ENCODE data around the gene DCN.

The DCN gene

GRCh38 chr12:91140026-91140931 lies 42.3 kb downstream of the DCN start:
- H3F3A ChIP-seq (ENCODE audit: control insufficient read depth, insufficient read depth): no peaks in the 10 kb centered on the region
- TF ChIP-seq, protein P1, sequence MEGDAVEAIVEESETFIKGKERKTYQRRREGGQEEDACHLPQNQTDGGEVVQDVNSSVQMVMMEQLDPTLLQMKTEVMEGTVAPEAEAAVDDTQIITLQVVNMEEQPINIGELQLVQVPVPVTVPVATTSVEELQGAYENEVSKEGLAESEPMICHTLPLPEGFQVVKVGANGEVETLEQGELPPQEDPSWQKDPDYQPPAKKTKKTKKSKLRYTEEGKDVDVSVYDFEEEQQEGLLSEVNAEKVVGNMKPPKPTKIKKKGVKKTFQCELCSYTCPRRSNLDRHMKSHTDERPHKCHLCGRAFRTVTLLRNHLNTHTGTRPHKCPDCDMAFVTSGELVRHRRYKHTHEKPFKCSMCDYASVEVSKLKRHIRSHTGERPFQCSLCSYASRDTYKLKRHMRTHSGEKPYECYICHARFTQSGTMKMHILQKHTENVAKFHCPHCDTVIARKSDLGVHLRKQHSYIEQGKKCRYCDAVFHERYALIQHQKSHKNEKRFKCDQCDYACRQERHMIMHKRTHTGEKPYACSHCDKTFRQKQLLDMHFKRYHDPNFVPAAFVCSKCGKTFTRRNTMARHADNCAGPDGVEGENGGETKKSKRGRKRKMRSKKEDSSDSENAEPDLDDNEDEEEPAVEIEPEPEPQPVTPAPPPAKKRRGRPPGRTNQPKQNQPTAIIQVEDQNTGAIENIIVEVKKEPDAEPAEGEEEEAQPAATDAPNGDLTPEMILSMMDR (IDR thresholded peaks at IDR 0.05; ENCODE audit: low read depth, low read length, poor library complexity, severe bottlenecking): no peak
- TF ChIP-seq EZH2phosphoT487 (IDR thresholded peaks at IDR 0.05; ENCODE audit: borderline replicate concordance, low read length): no peak
- no peaks in the 10 kb centered on the region for H3K9me2 ChIP-seq (replicated peaks; ENCODE audit: control insufficient read depth, low read length)
- H3K4me1 ChIP-seq (ENCODE audit: control insufficient read depth, low read length): no peaks in the 10 kb centered on the region
- no peaks in the 10 kb centered on the region for H4K20me1 ChIP-seq (ENCODE audit: control insufficient read depth, insufficient read depth, low read depth, low read length)
- no peaks in the 10 kb centered on the region for H3K9me3 ChIP-seq (ENCODE audit: control insufficient read depth, insufficient read depth, low read length)
- H3K27me3 ChIP-seq (ENCODE audit: control insufficient read depth, low read length): no peaks in the 10 kb centered on the region
- H3K27ac ChIP-seq (ENCODE audit: low read depth, low read length): no peak overlapping the region
- H3K4me3 ChIP-seq (ENCODE audit: low read length): no peak overlapping the region
- H3K36me3 ChIP-seq (ENCODE audit: control insufficient read depth, low read length): no peaks in the 10 kb centered on the region
- no peak overlapping the region for H3K4me2 ChIP-seq (ENCODE audit: low read length)
- H3K79me2 ChIP-seq (ENCODE audit: control insufficient read depth, low read length): no peaks in the 10 kb centered on the region

DNA sequence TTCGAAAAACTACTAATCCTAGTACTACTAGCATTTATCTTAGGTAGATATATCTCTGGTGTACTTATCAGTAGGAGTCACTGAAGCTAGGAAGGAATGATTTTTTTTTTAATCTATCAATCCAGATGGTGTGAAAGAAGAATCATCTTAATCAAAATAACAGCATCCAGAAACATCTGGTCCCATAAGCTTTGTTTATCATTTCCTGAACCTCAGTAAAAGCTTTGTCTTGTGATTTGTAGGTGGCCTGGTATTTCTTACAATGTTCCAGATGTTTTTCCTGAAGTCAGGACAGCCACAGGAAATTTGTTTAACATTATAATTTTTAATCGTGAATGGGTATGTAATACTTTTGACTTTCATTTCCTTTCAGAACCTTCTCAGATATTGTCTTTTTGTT lies 43.3 kb downstream of the DCN start:
- H3K4me2 ChIP-seq (ENCODE audit: low read length): no peak overlapping the region

GRCh38 chr12:91138337-91138920 lies 44.2 kb downstream of the DCN start:
- no peaks in the 10 kb centered on the region for H3F3A ChIP-seq (ENCODE audit: control insufficient read depth, insufficient read depth)
- H4K20me1 ChIP-seq (ENCODE audit: control insufficient read depth, insufficient read depth, low read depth, low read length): no peaks in the 10 kb centered on the region
- no peaks in the 10 kb centered on the region for H3K36me3 ChIP-seq (ENCODE audit: control insufficient read depth, low read length)
- no peaks in the 10 kb centered on the region for H3K27me3 ChIP-seq (ENCODE audit: control insufficient read depth, low read length)
- no peak overlapping the region for H3K27ac ChIP-seq (ENCODE audit: low read depth, low read length)
- no peak overlapping the region for H3K4me3 ChIP-seq (ENCODE audit: low read length)
- TF ChIP-seq EZH2phosphoT487 (IDR thresholded peaks at IDR 0.05; ENCODE audit: borderline replicate concordance, low read length): no peak
- TF ChIP-seq, protein P1 (IDR thresholded peaks at IDR 0.05; ENCODE audit: low read depth, low read length, poor library complexity, severe bottlenecking): no peak
- no peaks in the 10 kb centered on the region for H3K4me1 ChIP-seq (ENCODE audit: control insufficient read depth, low read length)
- no peaks in the 10 kb centered on the region for H3K79me2 ChIP-seq (ENCODE audit: control insufficient read depth, low read length)
- H3K4me2 ChIP-seq (ENCODE audit: low read length): no peak overlapping the region
- H3K9me2 ChIP-seq (replicated peaks; ENCODE audit: control insufficient read depth, low read length): no peaks in the 10 kb centered on the region
- no peaks in the 10 kb centered on the region for H3K9me3 ChIP-seq (ENCODE audit: control insufficient read depth, insufficient read depth, low read length)

More for the DNA sequence above, 43.3 kb downstream of the DCN start:
- no peak overlapping the region for H3K4me3 ChIP-seq (ENCODE audit: low read length)
- H4K20me1 ChIP-seq (ENCODE audit: control insufficient read depth, insufficient read depth, low read depth, low read length): no peaks in the 10 kb centered on the region
- H3K36me3 ChIP-seq (ENCODE audit: control insufficient read depth, low read length): no peaks in the 10 kb centered on the region
- no peak for TF ChIP-seq EZH2phosphoT487 (IDR thresholded peaks at IDR 0.05; ENCODE audit: borderline replicate concordance, low read length)
- TF ChIP-seq, protein P1 (IDR thresholded peaks at IDR 0.05; ENCODE audit: low read depth, low read length, poor library complexity, severe bottlenecking): no peak
- no peak overlapping the region for H3K27ac ChIP-seq (ENCODE audit: low read depth, low read length)
- no peaks in the 10 kb centered on the region for H3K9me3 ChIP-seq (ENCODE audit: control insufficient read depth, insufficient read depth, low read length)
- no peaks in the 10 kb centered on the region for H3K4me1 ChIP-seq (ENCODE audit: control insufficient read depth, low read length)
- H3K27me3 ChIP-seq (ENCODE audit: control insufficient read depth, low read length): no peaks in the 10 kb centered on the region
- no peaks in the 10 kb centered on the region for H3F3A ChIP-seq (ENCODE audit: control insufficient read depth, insufficient read depth)
- no peaks in the 10 kb centered on the region for H3K79me2 ChIP-seq (ENCODE audit: control insufficient read depth, low read length)
- H3K9me2 ChIP-seq (replicated peaks; ENCODE audit: control insufficient read depth, low read length): no peaks in the 10 kb centered on the region

Measured in DOHH2 (cell line).